ENCODE measurements around the gene PTBP3. TPM values are rescaled to one million over a fixed set of nuclear protein-coding genes. Genes with fewer than 3 reads are reported as not detected.

Gene PTBP3
- total RNA-seq, 1 donor, result 57.0 TPM

DNA sequence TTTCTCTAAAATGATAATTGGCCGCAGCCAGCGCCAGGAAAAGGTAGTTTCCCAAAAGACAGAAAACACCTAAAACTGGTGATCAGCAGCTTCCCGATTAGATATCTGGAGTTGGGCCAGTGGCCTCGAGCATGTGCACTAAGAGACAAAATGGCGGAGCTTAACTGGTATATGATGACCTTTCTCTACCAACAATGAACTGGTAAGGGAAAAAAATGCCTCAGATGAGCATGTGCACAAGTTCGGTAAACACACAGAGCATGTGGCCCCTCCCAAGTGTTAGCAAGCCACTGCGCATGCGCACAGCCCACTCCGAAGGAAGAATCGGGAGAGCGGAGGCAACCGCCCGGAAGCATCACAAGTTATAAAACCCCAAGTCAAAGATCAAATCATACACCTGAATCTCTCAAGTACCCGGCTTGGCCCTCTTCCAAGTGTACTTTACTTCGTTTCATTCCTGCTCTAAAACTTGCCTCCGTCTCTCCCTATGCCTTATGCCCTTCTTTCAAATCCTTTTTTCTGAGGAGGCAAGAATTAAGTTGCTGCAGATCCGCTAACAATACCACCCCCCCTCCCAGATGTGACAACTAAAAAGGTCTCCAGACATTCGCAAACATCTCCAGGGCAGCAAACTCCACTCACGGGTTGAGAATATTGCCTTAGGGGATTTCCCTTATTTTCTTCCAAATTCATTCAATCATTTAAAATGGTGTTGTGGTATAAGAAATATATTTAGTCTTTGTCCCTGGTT is 15.0 kb upstream of the PTBP3 start:
- peak overlapping the region; percentile 46 for H3K4me3 ChIP-seq (ENCODE audit: low read depth, low read length)
- DNase-seq (ENCODE audit: low read depth), result peak; percentile 67
- no peak for TF ChIP-seq CTCF (IDR thresholded peaks at IDR 0.05; ENCODE audit: insufficient read depth, low read depth, low read length)

GRCh38 chr9:112341730-112342129 is 8.3 kb upstream of the PTBP3 start:
- TF ChIP-seq CTCF (IDR thresholded peaks at IDR 0.05; ENCODE audit: insufficient read depth, low read depth, low read length), result no peak
- no peak for DNase-seq (ENCODE audit: low read depth)
- H3K4me3 ChIP-seq (ENCODE audit: low read depth, low read length), result no peak overlapping the region

GRCh38 chr9:112339886-112340285 is 6.5 kb upstream of the PTBP3 start:
- no peak for DNase-seq (ENCODE audit: low read depth)
- TF ChIP-seq CTCF (IDR thresholded peaks at IDR 0.05; ENCODE audit: insufficient read depth, low read depth, low read length), result no peak
- H3K4me3 ChIP-seq (ENCODE audit: low read depth, low read length), result no peak overlapping the region

DNA sequence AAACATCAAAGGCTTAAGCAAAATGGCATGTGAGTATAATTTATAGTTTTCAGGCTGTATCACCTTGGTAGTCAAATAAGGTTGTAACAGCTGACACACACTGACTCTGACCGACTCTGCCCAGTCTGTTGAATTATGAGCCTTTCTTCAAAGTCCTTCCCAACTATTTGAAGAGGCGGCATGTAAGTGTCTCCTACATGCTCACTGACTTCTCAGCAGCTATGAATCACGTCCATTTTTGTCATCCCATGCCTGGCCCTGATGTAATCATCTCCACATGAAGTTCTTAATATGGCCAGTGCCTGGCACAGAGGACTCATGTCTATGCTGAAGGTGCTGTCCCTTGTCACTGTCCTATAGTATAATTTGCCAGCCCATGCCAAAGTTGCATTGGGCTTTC is 5.1 kb upstream of the PTBP3 start:
- H3K4me3 ChIP-seq (ENCODE audit: low read depth, low read length), result no peak overlapping the region
- peak; percentile 51 for DNase-seq (ENCODE audit: low read depth)
- no peak for TF ChIP-seq CTCF (IDR thresholded peaks at IDR 0.05; ENCODE audit: insufficient read depth, low read depth, low read length)

DNA sequence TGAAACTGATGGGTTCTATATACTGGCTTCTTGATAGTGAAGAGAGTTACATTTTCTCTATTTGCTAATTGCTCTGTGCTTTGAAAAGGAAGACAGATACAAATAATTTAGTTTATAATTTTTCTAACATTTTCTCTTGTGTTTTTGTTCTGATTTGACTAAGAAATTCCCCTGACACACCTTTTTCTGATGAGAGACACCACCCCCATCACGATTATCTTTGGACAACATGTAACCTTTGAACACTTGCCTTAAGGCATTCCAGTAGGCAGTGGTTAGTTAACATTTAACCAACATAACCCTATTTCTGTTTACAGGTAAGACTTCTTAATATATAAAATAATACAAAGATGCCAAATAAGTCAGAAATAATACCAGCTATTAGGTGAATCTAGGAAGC is 4.1 kb upstream of the PTBP3 start:
- H3K4me3 ChIP-seq (ENCODE audit: low read depth, low read length), result no peak overlapping the region
- no peak for DNase-seq (ENCODE audit: low read depth)
- TF ChIP-seq CTCF (IDR thresholded peaks at IDR 0.05; ENCODE audit: insufficient read depth, low read depth, low read length), result no peak

- no peak for DNase-seq (ENCODE audit: low read depth)
- H3K4me3 ChIP-seq (ENCODE audit: low read depth, low read length), result peak overlapping the region; percentile 74
- TF ChIP-seq CTCF (IDR thresholded peaks at IDR 0.05; ENCODE audit: insufficient read depth, low read depth, low read length), result no peak
These were observed 1.0 kb upstream of the PTBP3 start for GRCh38 chr9:112334432-112334841.

Data from fibroblast of villous mesenchyme (primary cell).